ENCODE results near the gene SLC22A7.

SLC22A7 gene

DNA sequence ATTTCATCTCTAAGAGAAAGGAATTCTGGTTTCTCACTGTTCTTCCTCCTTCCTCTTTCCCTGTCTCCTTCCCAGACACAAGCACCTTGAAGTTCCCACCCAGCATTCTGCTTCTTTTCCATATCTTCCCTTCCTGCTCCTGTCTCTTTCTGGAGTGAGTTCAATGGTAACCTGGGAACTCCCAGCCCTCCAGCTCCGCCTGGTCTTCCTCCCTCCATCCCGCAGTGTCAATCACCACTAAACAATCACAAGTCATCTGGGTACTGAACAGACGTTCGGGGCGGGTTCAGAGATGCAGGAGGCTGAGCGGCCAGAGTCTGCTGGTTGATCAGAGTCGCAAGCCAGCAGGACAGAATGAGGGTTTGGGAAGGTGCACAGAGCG is 47.1 kb upstream of the SLC22A7 start:
- no peak for ATAC-seq
- TF ChIP-seq, protein P1, sequence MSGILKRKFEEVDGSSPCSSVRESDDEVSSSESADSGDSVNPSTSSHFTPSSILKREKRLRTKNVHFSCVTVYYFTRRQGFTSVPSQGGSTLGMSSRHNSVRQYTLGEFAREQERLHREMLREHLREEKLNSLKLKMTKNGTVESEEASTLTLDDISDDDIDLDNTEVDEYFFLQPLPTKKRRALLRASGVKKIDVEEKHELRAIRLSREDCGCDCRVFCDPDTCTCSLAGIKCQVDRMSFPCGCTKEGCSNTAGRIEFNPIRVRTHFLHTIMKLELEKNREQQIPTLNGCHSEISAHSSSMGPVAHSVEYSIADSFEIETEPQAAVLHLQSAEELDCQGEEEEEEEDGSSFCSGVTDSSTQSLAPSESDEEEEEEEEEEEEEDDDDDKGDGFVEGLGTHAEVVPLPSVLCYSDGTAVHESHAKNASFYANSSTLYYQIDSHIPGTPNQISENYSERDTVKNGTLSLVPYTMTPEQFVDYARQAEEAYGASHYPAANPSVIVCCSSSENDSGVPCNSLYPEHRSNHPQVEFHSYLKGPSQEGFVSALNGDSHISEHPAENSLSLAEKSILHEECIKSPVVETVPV (CRISPR knock-in tag; IDR thresholded peaks at IDR 0.05) = no peak
- no peak for TF ChIP-seq ESRRG (CRISPR knock-in tag; IDR thresholded peaks at IDR 0.05)
- no peak for TF ChIP-seq ZFP3 (CRISPR knock-in tag; IDR thresholded peaks at IDR 0.05)
- no peak for TF ChIP-seq OSR1 (CRISPR knock-in tag; IDR thresholded peaks at IDR 0.05)
- TF ChIP-seq BACH2 (CRISPR knock-in tag; IDR thresholded peaks at IDR 0.05; ENCODE audit: borderline replicate concordance) = no peak
- no peak for TF ChIP-seq ARNTL (CRISPR knock-in tag; IDR thresholded peaks at IDR 0.05; ENCODE audit: borderline replicate concordance, low read depth)
- TF ChIP-seq RARB (CRISPR knock-in tag; IDR thresholded peaks at IDR 0.05) = no peak

DNA sequence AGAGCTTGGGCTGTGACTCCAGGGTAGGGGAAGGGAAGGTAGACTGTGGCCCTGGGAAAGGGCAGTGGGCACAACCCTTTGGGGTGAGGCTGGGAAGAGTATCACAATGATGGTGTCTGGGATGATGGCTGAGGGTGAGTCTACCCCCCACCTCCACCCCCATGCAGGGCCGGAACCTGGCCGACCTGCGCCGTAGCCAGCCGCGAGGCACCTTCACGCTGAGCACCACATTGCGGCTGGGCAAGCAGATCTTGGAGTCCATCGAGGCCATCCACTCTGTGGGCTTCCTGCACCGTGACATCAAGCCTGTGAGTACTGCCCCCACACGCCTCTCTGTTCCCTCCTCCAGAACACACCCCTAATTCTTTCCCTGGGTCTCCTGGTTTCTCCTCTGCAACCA is 44.7 kb upstream of the SLC22A7 start:
- no peak for ATAC-seq
- TF ChIP-seq ZNF70 (CRISPR knock-in tag; IDR thresholded peaks at IDR 0.05) (no peak), ZFP30 (CRISPR knock-in tag; IDR thresholded peaks at IDR 0.05) (no peak), SNAI2 (CRISPR knock-in tag; IDR thresholded peaks at IDR 0.05) (no peak), GLIS3 (CRISPR knock-in tag; IDR thresholded peaks at IDR 0.05) (no peak), ZNF565 (CRISPR knock-in tag; conservative IDR thresholded peaks at IDR 0.05; ENCODE audit: low read depth) (no peak), ZC3H10 (CRISPR knock-in tag; IDR thresholded peaks at IDR 0.05) (no peak), OSR1 (CRISPR knock-in tag; IDR thresholded peaks at IDR 0.05) (no peak), ZFP3 (CRISPR knock-in tag; IDR thresholded peaks at IDR 0.05) (no peak), ZNF8 (CRISPR knock-in tag; IDR thresholded peaks at IDR 0.05) (no peak), ISL1 (CRISPR knock-in tag; IDR thresholded peaks at IDR 0.05) (no peak), ARNTL (CRISPR knock-in tag; IDR thresholded peaks at IDR 0.05; ENCODE audit: borderline replicate concordance, low read depth) (no peak)
- TF ChIP-seq, protein P2, sequence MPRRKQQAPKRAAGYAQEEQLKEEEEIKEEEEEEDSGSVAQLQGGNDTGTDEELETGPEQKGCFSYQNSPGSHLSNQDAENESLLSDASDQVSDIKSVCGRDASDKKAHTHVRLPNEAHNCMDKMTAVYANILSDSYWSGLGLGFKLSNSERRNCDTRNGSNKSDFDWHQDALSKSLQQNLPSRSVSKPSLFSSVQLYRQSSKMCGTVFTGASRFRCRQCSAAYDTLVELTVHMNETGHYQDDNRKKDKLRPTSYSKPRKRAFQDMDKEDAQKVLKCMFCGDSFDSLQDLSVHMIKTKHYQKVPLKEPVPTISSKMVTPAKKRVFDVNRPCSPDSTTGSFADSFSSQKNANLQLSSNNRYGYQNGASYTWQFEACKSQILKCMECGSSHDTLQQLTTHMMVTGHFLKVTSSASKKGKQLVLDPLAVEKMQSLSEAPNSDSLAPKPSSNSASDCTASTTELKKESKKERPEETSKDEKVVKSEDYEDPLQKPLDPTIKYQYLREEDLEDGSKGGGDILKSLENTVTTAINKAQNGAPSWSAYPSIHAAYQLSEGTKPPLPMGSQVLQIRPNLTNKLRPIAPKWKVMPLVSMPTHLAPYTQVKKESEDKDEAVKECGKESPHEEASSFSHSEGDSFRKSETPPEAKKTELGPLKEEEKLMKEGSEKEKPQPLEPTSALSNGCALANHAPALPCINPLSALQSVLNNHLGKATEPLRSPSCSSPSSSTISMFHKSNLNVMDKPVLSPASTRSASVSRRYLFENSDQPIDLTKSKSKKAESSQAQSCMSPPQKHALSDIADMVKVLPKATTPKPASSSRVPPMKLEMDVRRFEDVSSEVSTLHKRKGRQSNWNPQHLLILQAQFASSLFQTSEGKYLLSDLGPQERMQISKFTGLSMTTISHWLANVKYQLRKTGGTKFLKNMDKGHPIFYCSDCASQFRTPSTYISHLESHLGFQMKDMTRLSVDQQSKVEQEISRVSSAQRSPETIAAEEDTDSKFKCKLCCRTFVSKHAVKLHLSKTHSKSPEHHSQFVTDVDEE (CRISPR knock-in tag; IDR thresholded peaks at IDR 0.05) = no peak
- TF ChIP-seq, protein P1 (CRISPR knock-in tag; IDR thresholded peaks at IDR 0.05) = no peak
- TF ChIP-seq, protein P3, sequence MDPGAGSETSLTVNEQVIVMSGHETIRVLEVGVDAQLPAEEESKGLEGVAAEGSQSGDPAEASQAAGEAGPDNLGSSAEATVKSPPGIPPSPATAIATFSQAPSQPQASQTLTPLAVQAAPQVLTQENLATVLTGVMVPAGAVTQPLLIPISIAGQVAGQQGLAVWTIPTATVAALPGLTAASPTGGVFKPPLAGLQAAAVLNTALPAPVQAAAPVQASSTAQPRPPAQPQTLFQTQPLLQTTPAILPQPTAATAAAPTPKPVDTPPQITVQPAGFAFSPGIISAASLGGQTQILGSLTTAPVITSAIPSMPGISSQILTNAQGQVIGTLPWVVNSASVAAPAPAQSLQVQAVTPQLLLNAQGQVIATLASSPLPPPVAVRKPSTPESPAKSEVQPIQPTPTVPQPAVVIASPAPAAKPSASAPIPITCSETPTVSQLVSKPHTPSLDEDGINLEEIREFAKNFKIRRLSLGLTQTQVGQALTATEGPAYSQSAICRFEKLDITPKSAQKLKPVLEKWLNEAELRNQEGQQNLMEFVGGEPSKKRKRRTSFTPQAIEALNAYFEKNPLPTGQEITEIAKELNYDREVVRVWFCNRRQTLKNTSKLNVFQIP (CRISPR knock-in tag; IDR thresholded peaks at IDR 0.05; ENCODE audit: borderline replicate concordance, low read depth) = no peak

DNA sequence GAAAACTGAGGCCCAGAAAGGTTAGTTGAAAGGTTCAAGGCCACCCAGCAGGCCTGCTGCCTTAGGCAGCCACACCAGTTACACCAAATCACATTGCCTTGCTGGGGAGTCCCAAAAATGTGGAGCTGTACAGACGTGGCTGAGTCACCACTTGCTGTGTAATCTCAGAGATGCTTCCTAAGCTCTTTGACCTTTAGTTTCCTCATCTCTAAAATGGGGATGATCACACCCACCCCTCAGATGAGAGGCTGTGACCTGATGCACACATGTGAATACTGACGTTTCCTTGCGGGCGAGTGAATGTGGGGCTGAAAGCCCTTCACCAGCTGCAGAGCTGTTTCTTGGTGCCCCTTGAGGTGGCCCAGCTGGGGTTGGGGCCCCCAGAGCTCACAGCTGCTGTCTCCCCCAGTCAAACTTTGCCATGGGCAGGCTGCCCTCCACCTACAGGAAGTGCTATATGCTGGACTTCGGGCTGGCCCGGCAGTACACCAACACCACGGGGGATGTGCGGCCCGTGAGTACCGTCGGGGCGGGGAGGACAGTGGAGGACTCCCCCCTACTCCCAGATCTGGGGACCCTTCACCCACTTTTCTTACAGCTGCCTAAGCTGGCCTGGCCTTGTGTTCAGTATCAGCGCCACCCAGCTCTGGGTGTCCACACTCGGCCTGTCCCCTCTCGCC is 43.8 kb upstream of the SLC22A7 start:
- TF ChIP-seq, protein P1 (CRISPR knock-in tag; IDR thresholded peaks at IDR 0.05) = no peak
- TF ChIP-seq RARB (CRISPR knock-in tag; IDR thresholded peaks at IDR 0.05) (no peak), TOX (CRISPR knock-in tag; IDR thresholded peaks at IDR 0.05; ENCODE audit: borderline replicate concordance) (no peak), ISL1 (CRISPR knock-in tag; IDR thresholded peaks at IDR 0.05) (no peak), CSDC2 (CRISPR knock-in tag; IDR thresholded peaks at IDR 0.05) (no peak), SNAI2 (CRISPR knock-in tag; IDR thresholded peaks at IDR 0.05) (no peak), ZNF565 (CRISPR knock-in tag; conservative IDR thresholded peaks at IDR 0.05; ENCODE audit: low read depth) (no peak), ZFP3 (CRISPR knock-in tag; IDR thresholded peaks at IDR 0.05) (no peak), ARNTL (CRISPR knock-in tag; IDR thresholded peaks at IDR 0.05; ENCODE audit: borderline replicate concordance, low read depth) (no peak), ZFP30 (CRISPR knock-in tag; IDR thresholded peaks at IDR 0.05) (no peak), ZNF8 (CRISPR knock-in tag; IDR thresholded peaks at IDR 0.05) (no peak), GLIS3 (CRISPR knock-in tag; IDR thresholded peaks at IDR 0.05) (no peak), ZC3H10 (CRISPR knock-in tag; IDR thresholded peaks at IDR 0.05) (no peak), OSR1 (CRISPR knock-in tag; IDR thresholded peaks at IDR 0.05) (no peak), ESRRG (CRISPR knock-in tag; IDR thresholded peaks at IDR 0.05) (no peak), PPARA (CRISPR knock-in tag; IDR thresholded peaks at IDR 0.05; ENCODE audit: borderline replicate concordance) (no peak), ZNF70 (CRISPR knock-in tag; IDR thresholded peaks at IDR 0.05) (no peak)
- TF ChIP-seq, protein P4, sequence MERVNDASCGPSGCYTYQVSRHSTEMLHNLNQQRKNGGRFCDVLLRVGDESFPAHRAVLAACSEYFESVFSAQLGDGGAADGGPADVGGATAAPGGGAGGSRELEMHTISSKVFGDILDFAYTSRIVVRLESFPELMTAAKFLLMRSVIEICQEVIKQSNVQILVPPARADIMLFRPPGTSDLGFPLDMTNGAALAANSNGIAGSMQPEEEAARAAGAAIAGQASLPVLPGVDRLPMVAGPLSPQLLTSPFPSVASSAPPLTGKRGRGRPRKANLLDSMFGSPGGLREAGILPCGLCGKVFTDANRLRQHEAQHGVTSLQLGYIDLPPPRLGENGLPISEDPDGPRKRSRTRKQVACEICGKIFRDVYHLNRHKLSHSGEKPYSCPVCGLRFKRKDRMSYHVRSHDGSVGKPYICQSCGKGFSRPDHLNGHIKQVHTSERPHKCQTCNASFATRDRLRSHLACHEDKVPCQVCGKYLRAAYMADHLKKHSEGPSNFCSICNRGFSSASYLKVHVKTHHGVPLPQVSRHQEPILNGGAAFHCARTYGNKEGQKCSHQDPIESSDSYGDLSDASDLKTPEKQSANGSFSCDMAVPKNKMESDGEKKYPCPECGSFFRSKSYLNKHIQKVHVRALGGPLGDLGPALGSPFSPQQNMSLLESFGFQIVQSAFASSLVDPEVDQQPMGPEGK (CRISPR knock-in tag; IDR thresholded peaks at IDR 0.05; ENCODE audit: borderline replicate concordance) = no peak
- TF ChIP-seq, protein P3 (CRISPR knock-in tag; IDR thresholded peaks at IDR 0.05; ENCODE audit: borderline replicate concordance, low read depth) = no peak
- ATAC-seq = no peak

All from SK-N-SH treated with all-trans-retinoic acid at 6 μM for 48 hours (cell line).